Mesenchymal stem cell (in vitro differentiated cells and primary cell): ENCODE measurements around the gene COA6.
A peak's percentile ranks its signal among the peaks of the same experiment; 100 is the strongest.
"Not testable (repeated sequence)": the region's sequence is repeated elsewhere in the genome, so short reads cannot be mapped to it uniquely, and the experiment has no call there.

Experiments used
- DNase-seq: peaks from one replicate; pipeline ENCODE4 v3.0.0-alpha.2; 2013
- H2AFZ ChIP-seq: one replicate; pipeline ENCODE4 v1.6.1; 2013; ENCODE audit warnings: low read depth, mild to moderate bottlenecking, control low read depth, inconsistent platforms, low read length, moderate library complexity
- H2AK5ac ChIP-seq: 2 replicates; pipeline ENCODE4 v1.6.1; 2013; ENCODE audit warnings: low read length, moderate library complexity, mild to moderate bottlenecking, inconsistent platforms; ENCODE audit not compliant: severe bottlenecking
- H2BK120ac ChIP-seq: one replicate; pipeline ENCODE4 v1.6.1; 2013; ENCODE audit warnings: low read depth, mild to moderate bottlenecking, inconsistent platforms, low read length, moderate library complexity
- H2BK12ac ChIP-seq, 2 experiments: one replicate each; pipeline ENCODE4 v1.6.1; 2013; ENCODE audit warnings: inconsistent platforms in 2 of 2, low read length in 2 of 2, mild to moderate bottlenecking in 2 of 2, moderate library complexity in 2 of 2, control low read depth in 1 of 2
- H2BK15ac ChIP-seq: one replicate; pipeline ENCODE4 v1.6.1; 2013; ENCODE audit warnings: mild to moderate bottlenecking, low read depth, inconsistent platforms; ENCODE audit not compliant: poor library complexity, severe bottlenecking
- H2BK5ac ChIP-seq: 2 replicates; pipeline ENCODE4 v1.6.1; 2013; ENCODE audit warnings: low read depth, mild to moderate bottlenecking, low read length, control low read depth, inconsistent platforms; ENCODE audit not compliant: poor library complexity, severe bottlenecking
- H3K14ac ChIP-seq, 2 experiments: one replicate each; pipeline ENCODE4 v1.6.1; 2013; ENCODE audit warnings: inconsistent platforms in 2 of 2, low read length in 2 of 2, control low read depth in 1 of 2, mild to moderate bottlenecking in 1 of 2, moderate library complexity in 1 of 2
- H3K18ac ChIP-seq, 2 experiments: one replicate each; pipeline ENCODE4 v1.6.1; 2013; ENCODE audit warnings: inconsistent platforms in 2 of 2, low read length in 2 of 2, control low read depth in 1 of 2, low read depth in 1 of 2, mild to moderate bottlenecking in 1 of 2
- H3K23ac ChIP-seq, 2 experiments: one replicate each; pipeline ENCODE4 v1.6.1; 2013; ENCODE audit warnings: inconsistent platforms in 2 of 2, low read length in 2 of 2, mild to moderate bottlenecking in 2 of 2, moderate library complexity in 2 of 2, control low read depth in 1 of 2
- H3K27ac ChIP-seq: 2 replicates; pipeline ENCODE4 v1.5.1; 2013; ENCODE audit warnings: mild to moderate bottlenecking, moderate library complexity, low read length, control low read depth, inconsistent platforms; ENCODE audit not compliant: poor library complexity, severe bottlenecking
- H3K27me3 ChIP-seq, 2 experiments: 2 replicates each; pipeline versions ENCODE4 v1.6.1 to v1.7.0; 2013; ENCODE audit warnings: low read length in 2 of 2, mild to moderate bottlenecking in 2 of 2, moderate library complexity in 2 of 2, control low read depth in 1 of 2, inconsistent platforms in 1 of 2; ENCODE audit not compliant: control insufficient read depth in 1 of 2, insufficient read depth in 1 of 2
- H3K36me3 ChIP-seq, 2 experiments: 2 replicates each; pipeline versions ENCODE4 v1.6.1 to v1.7.0; 2013; ENCODE audit warnings: low read length in 2 of 2, control low read depth in 1 of 2, inconsistent platforms in 1 of 2, low read depth in 1 of 2, mild to moderate bottlenecking in 1 of 2; ENCODE audit not compliant: insufficient read depth in 2 of 2, control insufficient read depth in 1 of 2
- H3K4ac ChIP-seq, 2 experiments: one replicate each; pipeline ENCODE4 v1.6.1; 2013; ENCODE audit warnings: inconsistent platforms in 2 of 2, low read length in 2 of 2, mild to moderate bottlenecking in 2 of 2, moderate library complexity in 2 of 2, control low read depth in 1 of 2, low read depth in 1 of 2
- H3K4me1 ChIP-seq: 2 replicates; pipeline ENCODE4 v1.6.1; 2013; ENCODE audit warnings: low read depth, low read length, control low read depth; ENCODE audit not compliant: control insufficient read depth, insufficient read depth
- H3K4me2 ChIP-seq: 2 replicates; pipeline ENCODE4 v1.6.1; 2013; ENCODE audit warnings: low read length, mild to moderate bottlenecking, inconsistent platforms; ENCODE audit not compliant: poor library complexity, severe bottlenecking
- H3K4me3 ChIP-seq, 2 experiments: 2 replicates each; pipeline versions ENCODE4 v1.5.1 to v1.7.0; 2013; ENCODE audit warnings: low read length in 2 of 2, mild to moderate bottlenecking in 2 of 2, control low read depth in 1 of 2, low read depth in 1 of 2; ENCODE audit not compliant: insufficient read depth in 1 of 2
- H3K79me1 ChIP-seq: replicated peaks from 2 replicates; pipeline ENCODE4 v1.6.1; 2013; ENCODE audit warnings: mild to moderate bottlenecking, control low read depth, low read length, inconsistent platforms; ENCODE audit not compliant: poor library complexity, severe bottlenecking
- H3K9ac ChIP-seq: 2 replicates; pipeline ENCODE4 v1.7.0; 2013; ENCODE audit warnings: mild to moderate bottlenecking, low read length, moderate library complexity
- H3K9me3 ChIP-seq: 2 replicates; pipeline ENCODE4 v1.7.0; 2013; ENCODE audit warnings: mild to moderate bottlenecking, low read length; ENCODE audit not compliant: control insufficient read depth
- H4K8ac ChIP-seq: one replicate; pipeline ENCODE4 v1.6.1; 2013; ENCODE audit warnings: inconsistent platforms, mild to moderate bottlenecking, low read length, moderate library complexity
- H4K91ac ChIP-seq: one replicate; pipeline ENCODE4 v1.6.1; 2013; ENCODE audit warnings: mild to moderate bottlenecking, low read length, inconsistent platforms
- WGBS: methylation state at CpG from one replicate; pipeline ENCODE4 v1.1.7; 2013; ENCODE audit warnings: mixed read lengths; 5-methylcytosine and 5-hydroxymethylcytosine counted together

The COA6 gene

GRCh38 chr1:234399515-234399914 is 26.3 kb downstream of the COA6 start:
- not testable (repeated sequence) for H2BK5ac ChIP-seq

GRCh38 chr1:234400773-234401172 is 27.5 kb downstream of the COA6 start:
- Histone ChIP-seq H3K27me3 (no peaks in the 10 kb centered on the region), H3K4me3 (peak overlapping the region in 1 of 2 experiments; percentile 21), H3K14ac (no peak overlapping the region), H2BK12ac (no peak overlapping the region), H2AK5ac (no peak overlapping the region), H3K23ac (no peak overlapping the region), H3K18ac (no peak overlapping the region), H3K4me1 (no peaks in the 10 kb centered on the region), H2AFZ (no peak overlapping the region), H3K9me3 (no peaks in the 10 kb centered on the region), H4K8ac (no peak overlapping the region), H3K4ac (no peak overlapping the region), H4K91ac (no peak overlapping the region), H3K79me1 (no peaks in the 10 kb centered on the region), H2BK120ac (no peak overlapping the region), H2BK5ac (no peak overlapping the region), H3K9ac (peak overlapping the region; percentile 36), H3K36me3 (peaks cover 6 to 16% of the 10 kb centered on the region in 2 experiments), H3K4me2 (no peak overlapping the region), H2BK15ac (no peak overlapping the region), H3K27ac (no peak overlapping the region)
- peak; percentile 28 for DNase-seq

More at GRCh38 chr1:234399515-234399914, 26.3 kb downstream of the COA6 start:
- no CpG with 5 or more reads among the region's 6 CpGs for WGBS
- not testable (repeated sequence) for H3K4ac ChIP-seq, H3K27ac ChIP-seq, H2BK12ac ChIP-seq, H3K23ac ChIP-seq, DNase-seq, H3K79me1 ChIP-seq, H2AFZ ChIP-seq, H3K9ac ChIP-seq, H3K4me1 ChIP-seq, H3K27me3 ChIP-seq, H3K4me2 ChIP-seq, H3K14ac ChIP-seq, H3K4me3 ChIP-seq, H2BK15ac ChIP-seq, H3K9me3 ChIP-seq, H2BK120ac ChIP-seq, H4K91ac ChIP-seq, H3K18ac ChIP-seq, H2AK5ac ChIP-seq, H4K8ac ChIP-seq
- peaks cover 0 to 15% of the 10 kb centered on the region in 2 experiments for H3K36me3 ChIP-seq

- Histone ChIP-seq H3K27me3 (no peaks in the 10 kb centered on the region), H2AK5ac (no peak overlapping the region), H3K9ac (no peak overlapping the region), H2BK120ac (no peak overlapping the region), H4K91ac (no peak overlapping the region), H3K36me3 (peaks cover 6 to 12% of the 10 kb centered on the region in 2 experiments), H3K4me1 (no peaks in the 10 kb centered on the region), H2BK12ac (no peak overlapping the region), H3K4ac (no peak overlapping the region), H3K23ac (no peak overlapping the region), H2BK5ac (no peak overlapping the region), H3K79me1 (no peaks in the 10 kb centered on the region), H3K18ac (no peak overlapping the region), H3K4me3 (no peak overlapping the region), H2BK15ac (no peak overlapping the region), H3K14ac (no peak overlapping the region), H3K4me2 (no peak overlapping the region), H3K27ac (no peak overlapping the region), H3K9me3 (no peaks in the 10 kb centered on the region), H2AFZ (no peak overlapping the region), H4K8ac (no peak overlapping the region)
- DNase-seq = no peak
- 99% methylated on average over 3 of the region's 3 CpGs for WGBS
Observed at GRCh38 chr1:234401658-234402057, 28.4 kb downstream of the COA6 start.

- H3K14ac ChIP-seq = no peak overlapping the region
- H3K4me2 ChIP-seq = no peak overlapping the region
- H3K36me3 ChIP-seq = peaks cover 6 to 16% of the 10 kb centered on the region in 2 experiments
- H3K23ac ChIP-seq = no peak overlapping the region
- no peaks in the 10 kb centered on the region for H3K27me3 ChIP-seq
- no peak overlapping the region for H2BK12ac ChIP-seq
- no peak overlapping the region for H2BK15ac ChIP-seq
- H2AFZ ChIP-seq = no peak overlapping the region
- 93% methylated on average over 3 of the region's 3 CpGs for whole genome bisulfite sequencing
- H3K79me1 ChIP-seq = no peaks in the 10 kb centered on the region
- H3K4me1 ChIP-seq = no peaks in the 10 kb centered on the region
- no peak overlapping the region for H3K9ac ChIP-seq
- no peak overlapping the region for H3K18ac ChIP-seq
- H4K91ac ChIP-seq = no peak overlapping the region
- H2BK120ac ChIP-seq = no peak overlapping the region
- no peak overlapping the region for H2BK5ac ChIP-seq
- H4K8ac ChIP-seq = no peak overlapping the region
- no peak overlapping the region for H3K4me3 ChIP-seq
- no peak overlapping the region for H3K4ac ChIP-seq
- H3K27ac ChIP-seq = no peak overlapping the region
- no peaks in the 10 kb centered on the region for H3K9me3 ChIP-seq
- no peak for DNase-seq
- H2AK5ac ChIP-seq = no peak overlapping the region
Observed at GRCh38 chr1:234402939-234403338, 29.7 kb downstream of the COA6 start.
